ENCODE data around the gene STK32B. TPM values are rescaled to one million over a fixed set of nuclear protein-coding genes. Genes with fewer than 3 reads are reported as not detected.
A peak's percentile ranks its signal among the peaks of the same experiment; 100 is the strongest.

STK32B gene
- total RNA-seq, 1 experiment from 2014 or later: 1.1 TPM

DNA sequence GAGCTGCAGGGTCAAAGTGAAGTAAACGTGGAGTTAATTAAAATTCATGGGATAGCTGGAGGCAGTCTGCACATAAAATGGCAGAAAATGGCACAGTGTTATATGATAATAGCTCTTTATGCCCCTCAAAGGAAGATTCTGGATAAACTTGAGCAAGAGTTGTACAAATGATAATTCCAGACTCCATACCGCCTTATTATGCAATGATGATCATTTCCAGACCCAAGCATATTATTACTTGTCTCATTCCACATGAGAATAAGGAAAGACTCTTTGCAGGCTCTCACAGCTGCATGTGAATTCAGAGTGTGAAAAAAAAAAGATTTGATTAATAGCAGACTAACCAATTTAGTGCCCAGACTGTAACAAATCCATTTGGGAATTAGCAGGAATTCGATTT, 105.4 kb downstream of the STK32B start:
- POLR2A ChIA-PET (ENCODE audit: unreplicated experiment): no interaction called here
- H3K9me2 ChIP-seq (replicated peaks; ENCODE audit: low read length): no peaks in the 10 kb centered on the region
- ATAC-seq: no peak
- H3K27me3 ChIP-seq (ENCODE audit: low read length): peaks cover 11% of the 10 kb centered on the region; the same call in 1 of the 2 replicates
- no peak overlapping the region for H3K9ac ChIP-seq (ENCODE audit: low read length)
- no peak for DNase-seq
- CTCF ChIA-PET: no interaction called here
- H3K4me2 ChIP-seq (ENCODE audit: low read length): no peak overlapping the region
- TF ChIP-seq, protein P1, sequence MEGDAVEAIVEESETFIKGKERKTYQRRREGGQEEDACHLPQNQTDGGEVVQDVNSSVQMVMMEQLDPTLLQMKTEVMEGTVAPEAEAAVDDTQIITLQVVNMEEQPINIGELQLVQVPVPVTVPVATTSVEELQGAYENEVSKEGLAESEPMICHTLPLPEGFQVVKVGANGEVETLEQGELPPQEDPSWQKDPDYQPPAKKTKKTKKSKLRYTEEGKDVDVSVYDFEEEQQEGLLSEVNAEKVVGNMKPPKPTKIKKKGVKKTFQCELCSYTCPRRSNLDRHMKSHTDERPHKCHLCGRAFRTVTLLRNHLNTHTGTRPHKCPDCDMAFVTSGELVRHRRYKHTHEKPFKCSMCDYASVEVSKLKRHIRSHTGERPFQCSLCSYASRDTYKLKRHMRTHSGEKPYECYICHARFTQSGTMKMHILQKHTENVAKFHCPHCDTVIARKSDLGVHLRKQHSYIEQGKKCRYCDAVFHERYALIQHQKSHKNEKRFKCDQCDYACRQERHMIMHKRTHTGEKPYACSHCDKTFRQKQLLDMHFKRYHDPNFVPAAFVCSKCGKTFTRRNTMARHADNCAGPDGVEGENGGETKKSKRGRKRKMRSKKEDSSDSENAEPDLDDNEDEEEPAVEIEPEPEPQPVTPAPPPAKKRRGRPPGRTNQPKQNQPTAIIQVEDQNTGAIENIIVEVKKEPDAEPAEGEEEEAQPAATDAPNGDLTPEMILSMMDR (conservative IDR thresholded peaks at IDR 0.05; ENCODE audit: low read depth, low read length): no peak
- TF ChIP-seq EZH2phosphoT487 (IDR thresholded peaks at IDR 0.05; ENCODE audit: borderline replicate concordance, low read length) (no peak), EZH2 (IDR thresholded peaks at IDR 0.05; ENCODE audit: low read length, unreplicated experiment) (no peak)
- no peaks in the 10 kb centered on the region for H3K36me3 ChIP-seq (ENCODE audit: low read depth, low read length)
- H2AFZ ChIP-seq (ENCODE audit: low read length): no peak overlapping the region
- no peaks in the 10 kb centered on the region for H3K4me1 ChIP-seq (ENCODE audit: insufficient read depth, low read length)
- H3K79me2 ChIP-seq (ENCODE audit: low read length): no peaks in the 10 kb centered on the region
- BruUV-seq (replicated peaks): no TSS peak
- H3K27ac ChIP-seq (ENCODE audit: low read length): no peak overlapping the region
- H3K4me3 ChIP-seq (ENCODE audit: low read length): no peak overlapping the region
- H3F3A ChIP-seq (ENCODE audit: low read length, unreplicated experiment): no peaks in the 10 kb centered on the region
- no peaks in the 10 kb centered on the region for H4K20me1 ChIP-seq (ENCODE audit: low read length)
- H3K9me3 ChIP-seq (ENCODE audit: low read length): no peaks in the 10 kb centered on the region
- intact Hi-C loops (cut with micrococcal nuclease): no loop called here

DNA sequence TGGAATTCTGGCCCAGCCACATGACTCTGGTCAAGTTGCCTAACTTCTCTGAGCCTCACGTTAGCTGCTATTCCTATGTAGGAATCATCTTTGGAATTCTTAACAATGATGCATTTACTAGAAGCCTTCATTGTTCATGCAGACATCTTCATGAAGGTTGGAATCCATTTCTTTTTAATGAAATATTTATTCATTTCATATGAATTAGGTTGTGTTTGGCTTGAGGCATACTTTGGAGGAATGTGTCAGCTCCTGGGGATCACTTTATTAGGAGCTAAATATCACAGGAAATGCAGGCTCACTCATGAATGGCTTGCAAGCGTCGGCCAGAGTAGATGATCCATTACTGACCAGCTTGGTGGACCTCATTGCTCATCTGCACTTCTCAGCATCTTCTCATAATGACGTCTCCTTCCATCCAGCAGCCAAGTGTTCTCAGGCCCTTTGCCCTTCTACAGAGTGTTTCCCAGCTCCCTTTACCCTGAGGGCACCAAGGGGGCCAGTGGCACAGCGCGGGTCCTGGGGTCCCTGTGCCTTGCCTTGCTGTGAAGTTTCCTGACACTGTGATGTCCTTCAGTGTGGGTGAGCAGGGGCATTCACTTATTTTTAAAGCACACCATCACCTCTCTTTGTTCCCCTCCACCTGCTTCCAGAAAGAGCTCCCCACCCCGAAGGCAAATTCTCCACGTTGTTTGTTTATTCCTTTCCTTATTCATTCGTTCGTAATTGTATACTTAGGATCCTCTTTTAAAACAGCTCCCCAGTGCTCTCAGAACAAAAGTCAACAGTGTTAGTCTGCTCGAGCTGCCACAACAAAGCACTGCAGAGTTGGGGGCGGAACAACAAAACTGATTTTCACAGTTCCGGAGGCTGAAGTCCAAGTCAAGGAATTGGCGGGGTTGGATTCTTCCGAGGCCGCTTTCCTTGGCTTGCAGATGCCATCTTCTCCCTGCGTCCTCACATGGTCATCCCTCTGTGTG, 106.8 kb downstream of the STK32B start:
- no peak; the same call in 1 of the 2 replicates for ATAC-seq
- Histone ChIP-seq H3K9ac (ENCODE audit: low read length) (no peak overlapping the region), H3K36me3 (ENCODE audit: low read depth, low read length) (no peaks in the 10 kb centered on the region), H3K4me3 (ENCODE audit: low read length) (no peak overlapping the region), H3K4me2 (ENCODE audit: low read length) (no peak overlapping the region), H3K79me2 (ENCODE audit: low read length) (no peaks in the 10 kb centered on the region), H2AFZ (ENCODE audit: low read length) (no peak overlapping the region), H3F3A (ENCODE audit: low read length, unreplicated experiment) (no peaks in the 10 kb centered on the region), H3K27me3 (ENCODE audit: low read length) (peaks cover 11% of the 10 kb centered on the region; the same call in 1 of the 2 replicates), H3K9me3 (ENCODE audit: low read length) (no peaks in the 10 kb centered on the region), H4K20me1 (ENCODE audit: low read length) (no peaks in the 10 kb centered on the region), H3K4me1 (ENCODE audit: insufficient read depth, low read length) (no peaks in the 10 kb centered on the region), H3K9me2 (replicated peaks; ENCODE audit: low read length) (no peaks in the 10 kb centered on the region), H3K27ac (ENCODE audit: low read length) (no peak overlapping the region)
- intact Hi-C loops (cut with micrococcal nuclease): no loop called here
- CTCF ChIA-PET: no interaction called here
- TF ChIP-seq EZH2 (IDR thresholded peaks at IDR 0.05; ENCODE audit: low read length, unreplicated experiment) (no peak), EZH2phosphoT487 (IDR thresholded peaks at IDR 0.05; ENCODE audit: borderline replicate concordance, low read length) (no peak)
- TF ChIP-seq, protein P1 (conservative IDR thresholded peaks at IDR 0.05; ENCODE audit: low read depth, low read length): no peak
- peak; percentile 26 for DNase-seq
- POLR2A ChIA-PET (ENCODE audit: unreplicated experiment): no interaction called here
- BruUV-seq (replicated peaks): no TSS peak

DNA sequence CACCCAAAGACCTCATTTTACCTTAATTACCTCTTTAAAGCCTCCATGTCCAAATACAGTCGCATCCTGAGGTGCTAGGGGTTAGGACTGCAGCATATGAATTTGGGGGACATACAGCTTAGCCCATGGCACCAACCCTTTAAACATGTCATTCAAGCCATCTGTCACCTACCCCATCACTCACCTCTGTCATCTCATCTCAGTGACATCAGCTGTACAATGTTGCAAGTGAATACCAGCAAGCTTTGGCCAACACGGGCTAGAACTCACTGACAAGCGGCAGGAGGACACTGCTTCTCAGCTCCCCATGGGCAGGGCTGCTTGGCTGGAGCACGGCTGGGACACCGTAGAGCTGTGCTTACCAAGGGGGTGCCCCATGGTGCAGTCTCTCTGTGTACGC, 107.5 kb downstream of the STK32B start:
- Histone ChIP-seq H3K9me3 (ENCODE audit: low read length) (no peaks in the 10 kb centered on the region), H3K27ac (ENCODE audit: low read length) (no peak overlapping the region), H4K20me1 (ENCODE audit: low read length) (no peaks in the 10 kb centered on the region), H3K79me2 (ENCODE audit: low read length) (no peaks in the 10 kb centered on the region), H3K4me1 (ENCODE audit: insufficient read depth, low read length) (no peaks in the 10 kb centered on the region), H3K9me2 (replicated peaks; ENCODE audit: low read length) (no peaks in the 10 kb centered on the region), H3K27me3 (ENCODE audit: low read length) (peaks cover 11% of the 10 kb centered on the region; the same call in 1 of the 2 replicates), H3K4me3 (ENCODE audit: low read length) (no peak overlapping the region), H3K4me2 (ENCODE audit: low read length) (no peak overlapping the region), H2AFZ (ENCODE audit: low read length) (no peak overlapping the region), H3K9ac (ENCODE audit: low read length) (no peak overlapping the region), H3F3A (ENCODE audit: low read length, unreplicated experiment) (no peaks in the 10 kb centered on the region), H3K36me3 (ENCODE audit: low read depth, low read length) (no peaks in the 10 kb centered on the region)
- intact Hi-C loops (cut with micrococcal nuclease): no loop called here
- TF ChIP-seq, protein P1 (conservative IDR thresholded peaks at IDR 0.05; ENCODE audit: low read depth, low read length): no peak
- TF ChIP-seq EZH2 (IDR thresholded peaks at IDR 0.05; ENCODE audit: low read length, unreplicated experiment) (no peak), EZH2phosphoT487 (IDR thresholded peaks at IDR 0.05; ENCODE audit: borderline replicate concordance, low read length) (no peak)
- ATAC-seq: no peak
- DNase-seq: no peak
- ChIA-PET POLR2A (ENCODE audit: unreplicated experiment) (no interaction called here), CTCF (no interaction called here)
- BruUV-seq (replicated peaks): no TSS peak
